Measurements from ENCODE around the gene STK35. TPM values are rescaled to one million over a fixed set of nuclear protein-coding genes. Genes with fewer than 3 reads are reported as not detected.
"Not testable (repeated sequence)": the region's sequence is repeated elsewhere in the genome, so short reads cannot be mapped to it uniquely, and the experiment has no call there.

The STK35 gene
- total RNA-seq, 2 donors from 2014 or later: 10.6 to 13.2 TPM

DNA sequence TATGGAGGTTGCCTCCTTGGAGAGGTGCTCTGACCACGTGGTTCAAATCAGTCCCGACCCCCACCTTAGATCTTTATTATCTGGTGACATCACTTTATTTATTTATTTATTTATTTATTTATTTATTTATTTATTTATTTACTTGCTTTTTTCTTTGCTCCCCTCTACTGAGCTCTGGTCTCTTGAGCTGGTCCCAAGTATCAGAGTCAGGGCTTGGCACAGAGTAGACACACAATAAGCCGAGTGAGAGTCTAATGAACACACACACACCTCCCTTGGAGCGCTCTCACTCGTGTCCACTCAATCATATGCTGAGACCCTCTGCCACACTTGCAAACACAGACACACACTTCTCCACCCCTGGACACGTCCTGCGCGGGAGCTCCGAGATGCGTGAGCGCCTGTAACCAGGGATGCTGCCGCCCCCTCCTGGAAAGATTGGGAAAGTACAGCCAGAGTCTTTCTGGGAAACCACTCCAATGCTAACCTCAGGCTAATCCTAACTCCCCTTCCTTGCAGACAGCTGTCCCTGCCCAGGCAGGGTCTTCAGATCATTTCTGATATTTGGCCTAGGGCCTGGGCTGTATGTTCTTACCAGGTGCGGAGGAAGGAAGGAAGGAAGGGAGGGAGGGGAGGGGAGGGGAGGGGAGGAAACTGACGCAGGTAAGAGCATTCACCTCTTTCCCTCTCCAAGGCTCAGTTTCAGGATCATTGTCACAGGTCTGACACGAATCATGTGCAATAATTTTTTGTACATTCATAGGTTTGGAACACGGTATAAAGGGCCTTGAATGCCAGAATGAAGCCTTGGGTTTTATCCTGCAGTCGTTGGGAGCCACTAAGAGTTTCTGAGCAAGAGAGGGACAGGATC is 70.9 kb downstream of the STK35 start:
- intact Hi-C loops (cut with DNase I): loop anchor here (5.0 to 10.0 kb wide), 2 partner anchors 88 to 205 kb away; no protein-coding TSS in a partner anchor
- DNase-seq (ENCODE audit: low spot score): peak; percentile 90

DNA sequence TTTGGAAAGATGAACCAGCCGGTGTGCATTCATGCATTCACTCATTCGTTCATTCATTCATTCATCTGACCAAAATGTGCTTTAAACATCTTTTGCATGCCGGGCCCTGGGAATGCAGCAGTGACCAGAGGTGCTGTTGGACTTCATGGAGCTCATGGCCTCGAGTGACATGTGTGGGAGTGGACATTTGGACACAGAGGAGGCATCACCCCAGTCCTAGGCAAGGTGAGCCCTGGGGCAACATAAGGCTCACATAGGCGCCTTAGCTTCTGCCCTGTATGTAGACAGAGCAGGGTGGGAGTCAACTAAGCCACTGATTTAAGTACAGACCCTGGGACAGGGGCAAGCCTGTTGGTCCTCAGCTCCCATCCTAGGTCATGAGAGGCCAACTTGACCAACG is 71.6 kb downstream of the STK35 start:
- DNase-seq (ENCODE audit: low spot score): peak; percentile 55
- intact Hi-C loops (cut with DNase I): loop anchor here (5.0 to 10.0 kb wide), 2 partner anchors 88 to 206 kb away; no protein-coding TSS in a partner anchor

DNA sequence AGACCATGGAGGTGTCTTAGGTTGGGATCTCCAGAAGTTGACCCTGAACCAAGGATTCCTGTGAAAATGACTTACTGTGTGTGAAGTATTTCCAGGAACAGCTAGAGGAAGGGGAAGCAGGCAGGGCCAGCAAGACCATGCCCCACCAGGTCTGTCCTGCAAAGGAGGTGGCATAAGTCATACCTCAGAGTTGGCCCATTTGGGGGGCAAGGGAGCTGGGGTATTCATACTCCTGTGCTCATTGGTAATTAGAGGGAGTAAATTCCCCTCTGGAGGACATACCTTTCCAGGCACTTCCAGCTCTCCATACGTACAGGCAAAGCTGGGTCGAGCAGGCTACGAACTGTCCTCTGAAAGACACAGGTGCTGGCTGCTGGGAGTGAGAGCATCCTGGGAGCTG is 72.4 kb downstream of the STK35 start:
- peak; percentile 41 for DNase-seq (ENCODE audit: low spot score)

DNA sequence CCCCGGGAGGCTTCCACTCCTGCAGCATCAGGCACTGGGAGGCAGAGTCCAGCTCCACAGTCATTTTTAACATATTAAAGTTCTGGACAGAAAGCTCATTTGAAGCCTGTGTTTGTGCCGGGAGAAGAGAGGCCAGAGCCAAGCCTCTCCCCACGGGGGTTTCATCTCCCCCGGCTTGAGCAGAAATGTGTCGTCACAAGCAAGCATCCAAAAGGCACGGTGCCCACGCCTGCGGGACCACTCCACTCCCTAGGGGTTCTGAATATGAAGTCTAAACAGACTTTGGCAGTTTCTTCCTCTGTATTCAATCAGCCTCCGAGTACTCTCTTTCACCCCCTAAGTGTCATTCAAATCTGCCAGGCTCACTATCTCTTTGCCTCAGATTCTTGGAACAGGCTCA is 75.3 kb downstream of the STK35 start:
- peak; percentile 44 for DNase-seq (ENCODE audit: low spot score)
- intact Hi-C loops (cut with DNase I): loop anchor here (10.0 kb wide), 1 partner anchor 92 kb away; no protein-coding TSS in a partner anchor

More for the DNA sequence above, 72.4 kb downstream of the STK35 start:
- intact Hi-C loops (cut with DNase I): loop anchor here (5.0 to 10.0 kb wide), 2 partner anchors 89 to 207 kb away; no protein-coding TSS in a partner anchor

DNA sequence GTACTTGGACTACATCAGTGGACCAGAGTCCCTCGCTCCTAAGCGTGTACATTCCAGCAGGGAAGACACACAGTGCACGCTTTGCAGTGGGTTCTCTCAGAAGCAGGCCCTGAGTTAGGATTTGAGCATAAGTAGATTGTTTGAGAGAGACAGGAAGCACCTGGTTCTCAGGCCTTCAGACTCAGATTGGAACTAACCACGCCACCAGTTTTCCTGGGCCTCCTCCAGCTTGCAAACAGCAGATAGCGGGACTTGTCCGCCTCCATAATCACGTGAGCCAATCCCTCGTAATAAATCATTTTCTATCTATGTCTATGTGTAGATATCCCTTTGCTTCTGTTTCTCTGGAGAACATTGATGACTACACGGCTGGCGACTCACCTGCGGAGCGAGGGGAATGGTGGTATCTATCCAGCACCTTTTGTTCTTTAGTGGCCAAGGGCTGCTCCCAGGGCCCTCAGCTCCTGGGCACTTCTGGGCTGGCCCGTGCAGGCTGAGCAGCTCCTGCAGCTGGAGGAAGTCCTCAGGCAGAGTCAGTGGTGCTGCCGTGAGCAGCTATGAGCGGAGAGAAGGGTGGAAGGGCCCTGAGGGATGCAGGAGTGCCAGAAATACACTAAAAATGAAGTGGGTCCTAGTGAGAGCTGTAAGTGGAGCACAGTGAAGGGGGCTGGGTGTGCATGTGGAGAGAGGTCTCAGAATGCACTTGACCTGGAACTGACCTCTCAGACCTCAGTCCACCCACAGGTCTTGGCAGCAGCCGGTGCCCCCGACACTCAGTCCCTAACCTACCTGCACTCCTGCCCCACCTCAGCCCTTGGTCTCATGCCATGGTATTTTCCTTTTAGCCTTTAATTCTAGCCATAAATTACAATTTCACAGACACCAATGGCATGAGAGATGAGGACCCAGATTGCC is 76.9 kb downstream of the STK35 start:
- DNase-seq (ENCODE audit: low spot score): no peak

DNA sequence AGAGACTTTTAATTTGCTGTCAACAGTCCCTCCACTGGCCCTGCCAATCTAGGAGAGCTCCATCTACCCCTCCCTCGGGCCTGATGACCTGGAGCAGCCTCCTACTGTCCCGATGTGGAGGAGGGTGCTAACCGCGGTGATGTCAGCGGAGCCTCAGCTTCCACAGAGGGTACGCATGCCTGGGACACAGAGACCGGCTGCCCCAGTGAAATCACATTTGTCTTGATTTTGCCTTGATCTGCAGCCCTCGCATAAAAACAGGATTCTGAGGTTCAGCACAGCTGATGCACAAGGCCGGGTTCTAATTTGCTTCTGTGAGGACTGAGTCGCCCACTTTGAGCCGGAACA is 77.6 kb downstream of the STK35 start:
- intact Hi-C loops (cut with DNase I): loop anchor here (10.0 kb wide), 1 partner anchor 94 kb away; no protein-coding TSS in a partner anchor
- no peak for DNase-seq (ENCODE audit: low spot score)

More for the DNA sequence above, 76.9 kb downstream of the STK35 start:
- intact Hi-C loops (cut with DNase I): loop anchor here (10.0 kb wide), 1 partner anchor 94 kb away; no protein-coding TSS in a partner anchor

DNA sequence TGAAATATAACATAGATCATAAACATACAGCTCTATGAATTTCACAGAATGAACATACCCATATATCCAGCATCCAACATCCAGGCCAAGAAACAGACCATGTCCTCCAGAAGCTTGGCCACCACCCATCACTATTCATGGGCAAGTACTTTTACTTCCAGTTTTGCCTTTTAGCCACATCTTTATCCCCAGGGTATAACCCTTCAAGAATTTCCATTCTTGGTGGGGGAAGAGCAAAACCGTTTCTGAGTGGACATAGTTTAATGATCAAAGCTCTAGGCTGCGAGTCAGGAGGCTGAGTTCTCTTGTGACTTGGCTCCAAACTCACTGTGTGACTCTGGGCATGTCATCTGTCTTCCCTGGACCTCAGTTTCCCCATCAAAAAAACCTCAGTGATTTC is 78.3 kb downstream of the STK35 start:
- DNase-seq (ENCODE audit: low spot score): no peak
- intact Hi-C loops (cut with DNase I): loop anchor here (10.0 kb wide), 1 partner anchor 95 kb away; no protein-coding TSS in a partner anchor

DNA sequence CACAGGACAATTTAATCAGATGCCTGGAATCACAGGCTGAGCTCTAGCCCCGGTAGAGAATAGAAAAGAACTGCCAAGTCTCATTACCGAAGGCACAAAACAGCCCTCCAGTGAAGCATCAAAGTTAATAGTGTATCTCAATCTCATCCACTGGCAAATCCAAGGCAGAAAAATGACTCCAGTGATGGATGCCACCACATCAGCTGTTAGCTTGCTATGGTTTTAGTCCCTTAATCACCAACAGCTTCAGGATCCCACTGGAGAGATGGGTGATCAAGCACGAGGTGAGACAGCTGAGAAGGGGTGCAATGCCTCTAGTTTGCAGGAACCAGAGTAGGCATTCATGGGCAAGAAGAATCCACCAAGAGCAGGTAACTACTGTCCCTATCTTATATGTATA is 81.8 kb downstream of the STK35 start:
- intact Hi-C loops (cut with DNase I): no loop called here
- DNase-seq (ENCODE audit: low spot score): no peak

DNA sequence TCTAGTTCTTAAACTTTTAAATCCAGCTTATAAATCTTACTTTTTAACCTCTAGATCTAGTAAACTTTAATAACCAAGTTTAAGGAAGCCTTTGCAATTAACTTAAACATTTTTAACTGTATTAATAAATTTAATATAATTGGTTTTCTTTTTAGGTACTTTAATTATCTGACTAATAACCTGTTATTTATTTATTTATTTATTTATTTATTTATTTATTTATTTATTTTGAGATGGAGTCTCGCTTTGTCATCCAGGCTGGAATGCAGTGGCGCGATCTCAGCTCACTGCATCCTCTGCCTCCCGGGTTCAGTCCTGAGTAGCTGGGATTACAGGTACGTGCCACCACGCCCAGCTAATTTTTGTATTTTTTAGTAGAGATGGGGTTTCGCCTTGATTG is 83.3 kb downstream of the STK35 start:
- DNase-seq (ENCODE audit: low spot score); intact Hi-C loops (cut with DNase I): not testable (repeated sequence)

DNA sequence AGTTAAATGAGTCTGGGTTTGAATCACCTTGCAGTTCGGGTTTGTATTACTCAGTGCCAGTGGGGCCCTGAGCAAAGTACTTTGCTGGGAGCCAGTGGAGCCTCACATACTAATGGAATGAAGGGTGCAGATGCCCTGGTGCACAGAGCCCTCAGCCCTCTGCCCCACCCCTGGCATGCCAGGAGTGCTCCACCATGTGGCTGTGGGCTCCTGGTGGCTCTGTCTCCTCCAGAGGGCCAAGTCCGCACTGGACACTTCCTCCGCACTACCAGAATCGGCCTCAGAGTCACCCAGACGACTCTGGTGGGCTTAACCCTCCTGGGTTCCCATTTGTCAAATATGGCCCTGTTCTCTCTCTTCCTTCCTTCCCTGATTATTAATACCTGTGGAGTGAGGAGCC is 94.0 kb downstream of the STK35 start:
- intact Hi-C loops (cut with DNase I): no loop called here
- DNase-seq (ENCODE audit: low spot score): no peak

DNA sequence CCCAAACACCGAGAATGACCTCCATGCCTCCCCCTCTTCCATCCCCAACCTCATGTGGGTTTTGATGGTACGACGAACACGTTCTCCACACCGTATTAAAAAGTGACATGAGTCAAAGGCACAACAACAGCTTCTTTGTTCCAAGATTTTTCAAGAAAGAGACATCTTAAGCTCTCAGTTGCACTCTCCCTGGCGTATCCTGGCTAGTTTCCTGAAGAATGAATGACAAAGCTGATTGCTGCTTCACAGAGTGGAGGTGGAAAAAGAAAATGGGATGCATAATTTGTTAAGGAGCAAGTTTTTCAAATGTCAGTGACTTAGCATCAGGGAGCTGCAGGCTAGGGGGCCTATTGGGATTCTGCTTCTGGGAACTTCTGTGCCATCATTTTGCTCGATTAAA is 95.5 kb downstream of the STK35 start:
- DNase-seq (ENCODE audit: low spot score): no peak
- intact Hi-C loops (cut with DNase I): no loop called here

Other genes starting within 250 kb of the STK35 start
- gene SIRPA, start 206.4 kb upstream of the STK35 start, total RNA-seq: 10 to 100 TPM; 39.7 to 42.1 TPM
- gene PDYN, start 107.8 kb upstream of the STK35 start, total RNA-seq: not detected
- not detected for gene TGM3, start 194.2 kb downstream of the STK35 start, total RNA-seq